LNCaP clone FGC (cell line): ENCODE data around the gene KIF6.

Experiments used
- DNase-seq: peaks from one replicate; pipeline ENCODE4 v3.0.0-alpha.2; 2011; ENCODE audit warnings: low read depth
- H3K4me3 ChIP-seq: 2 replicates; pipeline ENCODE4 v1.5.1; 2011; ENCODE audit warnings: mild to moderate bottlenecking, low read depth, low read length, control low read depth
- TF ChIP-seq, protein P1 (sequence below): IDR thresholded peaks from 2 replicates; pipeline ENCODE4 v1.5.1; 2012; ENCODE audit warnings: mild to moderate bottlenecking; ENCODE audit not compliant: control insufficient read depth, insufficient read depth; ENCODE audit errors: extremely low read depth

Gene KIF6

GRCh38 chr6:39388606-39389483, 336.4 kb downstream of the KIF6 start:
- TF ChIP-seq, protein P1, sequence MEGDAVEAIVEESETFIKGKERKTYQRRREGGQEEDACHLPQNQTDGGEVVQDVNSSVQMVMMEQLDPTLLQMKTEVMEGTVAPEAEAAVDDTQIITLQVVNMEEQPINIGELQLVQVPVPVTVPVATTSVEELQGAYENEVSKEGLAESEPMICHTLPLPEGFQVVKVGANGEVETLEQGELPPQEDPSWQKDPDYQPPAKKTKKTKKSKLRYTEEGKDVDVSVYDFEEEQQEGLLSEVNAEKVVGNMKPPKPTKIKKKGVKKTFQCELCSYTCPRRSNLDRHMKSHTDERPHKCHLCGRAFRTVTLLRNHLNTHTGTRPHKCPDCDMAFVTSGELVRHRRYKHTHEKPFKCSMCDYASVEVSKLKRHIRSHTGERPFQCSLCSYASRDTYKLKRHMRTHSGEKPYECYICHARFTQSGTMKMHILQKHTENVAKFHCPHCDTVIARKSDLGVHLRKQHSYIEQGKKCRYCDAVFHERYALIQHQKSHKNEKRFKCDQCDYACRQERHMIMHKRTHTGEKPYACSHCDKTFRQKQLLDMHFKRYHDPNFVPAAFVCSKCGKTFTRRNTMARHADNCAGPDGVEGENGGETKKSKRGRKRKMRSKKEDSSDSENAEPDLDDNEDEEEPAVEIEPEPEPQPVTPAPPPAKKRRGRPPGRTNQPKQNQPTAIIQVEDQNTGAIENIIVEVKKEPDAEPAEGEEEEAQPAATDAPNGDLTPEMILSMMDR: no peak
- no peak for DNase-seq
- no peak overlapping the region for H3K4me3 ChIP-seq

DNA sequence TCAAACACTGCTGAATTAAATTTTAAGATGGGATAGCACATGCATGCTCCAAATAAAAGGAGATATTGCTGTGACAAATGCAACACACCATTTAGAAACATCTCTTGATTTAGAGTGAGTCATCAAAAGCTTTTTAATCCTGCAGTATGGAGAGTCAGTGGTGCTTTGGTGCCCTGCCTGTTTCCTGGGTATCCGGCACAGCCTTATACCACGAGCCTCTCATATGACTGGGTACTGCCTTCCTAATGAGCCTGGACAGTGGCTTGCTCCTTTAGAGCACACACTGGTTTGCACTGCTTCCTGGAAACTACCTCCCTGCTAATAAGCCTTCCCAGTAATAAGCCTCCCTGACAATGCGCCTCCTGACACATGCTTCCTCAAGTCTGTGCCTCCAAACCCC, 337.4 kb downstream of the KIF6 start:
- TF ChIP-seq, protein P1: no peak
- DNase-seq: no peak
- H3K4me3 ChIP-seq: no peak overlapping the region

DNA sequence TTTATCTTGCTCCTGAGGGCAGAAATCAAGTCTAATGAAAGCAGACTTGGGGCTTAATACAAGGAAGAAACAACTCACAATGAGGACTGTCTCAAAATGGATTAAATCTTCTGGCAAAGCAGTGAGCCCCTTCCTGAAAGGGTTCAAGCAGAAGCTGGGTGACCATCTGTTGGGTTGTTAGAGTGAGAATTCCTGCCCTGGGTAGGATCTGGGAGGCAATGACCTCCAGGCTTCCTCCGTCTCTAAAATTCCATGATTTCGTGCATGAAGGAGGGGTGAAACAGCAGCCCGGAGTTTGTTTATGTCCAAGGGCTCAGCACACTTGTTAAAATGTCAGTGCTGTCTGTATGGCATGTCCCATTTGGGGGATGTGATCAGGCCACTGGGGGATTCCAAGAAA, 338.7 kb downstream of the KIF6 start:
- TF ChIP-seq, protein P1: no peak
- H3K4me3 ChIP-seq: no peak overlapping the region
- DNase-seq: no peak

- TF ChIP-seq, protein P1: no peak
- DNase-seq: no peak
- no peak overlapping the region for H3K4me3 ChIP-seq
Measured at GRCh38 chr6:39381550-39382140, 343.6 kb downstream of the KIF6 start.

- DNase-seq: no peak
- H3K4me3 ChIP-seq: no peak overlapping the region
- TF ChIP-seq, protein P1: no peak
Measured at GRCh38 chr6:39380837-39381549, 344.2 kb downstream of the KIF6 start.

DNA sequence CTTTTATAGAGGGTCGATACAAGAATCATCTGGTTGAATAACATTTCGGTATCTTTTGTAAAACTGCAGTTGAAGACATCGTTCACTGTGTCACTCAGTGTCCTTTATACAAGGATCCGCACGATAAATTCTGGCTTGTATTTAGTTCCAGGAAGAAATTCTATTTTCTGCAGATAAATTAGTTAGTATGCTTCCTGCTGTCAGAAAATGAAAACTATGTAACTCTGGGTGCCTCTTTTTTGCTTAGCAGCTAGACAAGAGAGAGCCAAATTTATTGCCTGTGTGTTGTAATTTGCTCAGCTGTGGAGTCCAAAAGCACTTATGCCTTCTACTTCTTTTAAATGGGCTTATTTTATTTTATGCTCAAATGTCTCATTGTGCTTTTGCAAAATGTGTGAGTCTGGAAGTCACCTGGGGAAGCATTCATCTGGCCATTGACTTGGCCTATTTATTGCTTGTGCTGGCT, 346.2 kb downstream of the KIF6 start:
- DNase-seq: no peak
- TF ChIP-seq, protein P1: no peak

More for the DNA sequence above, 346.2 kb downstream of the KIF6 start:
- no peak overlapping the region for H3K4me3 ChIP-seq
